CD14-positive monocyte (primary cell): ENCODE results near the gene CIRBP. TPM values are rescaled to one million over a fixed set of nuclear protein-coding genes. Genes with fewer than 3 reads are reported as not detected.

Experiments used
- DNase-seq, 3 donors: peaks; one replicate each; pipeline ENCODE4 v3.0.0-alpha.2; 2011 to 2022
- H2AFZ ChIP-seq: 2 replicates; pipeline ENCODE4 v1.6.0; 2012; ENCODE audit warnings: mild to moderate bottlenecking, low read depth, low read length, inconsistent platforms; ENCODE audit not compliant: insufficient read depth, poor library complexity, severe bottlenecking
- H3K27ac ChIP-seq, 2 donors: 1 replicate in 1 of 2; 2 replicates in 1 of 2; pipeline ENCODE4 v1.5.1; 2012 to 2013; ENCODE audit warnings: low read length in 2 of 2, control low read depth in 1 of 2, inconsistent platforms in 1 of 2, low read depth in 1 of 2, mild to moderate bottlenecking in 1 of 2
- H3K27me3 ChIP-seq, 2 donors: one replicate each; pipeline versions ENCODE4 v1.6.0 to v1.6.1; 2011 to 2013; ENCODE audit warnings: low read length in 2 of 2; ENCODE audit not compliant: control insufficient read depth in 2 of 2, insufficient read depth in 2 of 2
- H3K36me3 ChIP-seq, 2 donors: replicated peaks in 1 of 2; 1 replicate in 1 of 2; 2 replicates in 1 of 2; pipeline versions ENCODE4 v1.5.1 to v1.6.1; 2012 to 2013; ENCODE audit warnings: low read length in 2 of 2, control low read depth in 1 of 2, inconsistent platforms in 1 of 2, mild to moderate bottlenecking in 1 of 2; ENCODE audit not compliant: insufficient read depth in 2 of 2, control insufficient read depth in 1 of 2
- H3K4me1 ChIP-seq, 2 donors: 1 replicate in 1 of 2; 2 replicates in 1 of 2; pipeline versions ENCODE4 v1.5.1 to v1.6.1; 2012 to 2013; ENCODE audit warnings: low read length in 2 of 2, control low read depth in 1 of 2, inconsistent platforms in 1 of 2, mild to moderate bottlenecking in 1 of 2, moderate library complexity in 1 of 2; ENCODE audit not compliant: insufficient read depth in 2 of 2, control insufficient read depth in 1 of 2
- H3K4me2 ChIP-seq: replicated peaks from 2 replicates; pipeline ENCODE3; 2012; ENCODE audit warnings: low read length, moderate library complexity, mild to moderate bottlenecking; ENCODE audit not compliant: poor library complexity, severe bottlenecking; ENCODE audit errors: extremely low read depth
- H3K4me3 ChIP-seq, 3 experiments: fragments of 200-600 bp in 1 of 3; sonication (generic) in 1 of 3; replicated peaks in 1 of 3; 1 replicate in 2 of 3; 2 replicates in 1 of 3; pipeline ENCODE4 v1.5.1; 2011 to 2013; ENCODE audit warnings: low read length in 3 of 3, mild to moderate bottlenecking in 3 of 3, control low read depth in 2 of 3, low read depth in 2 of 3, inconsistent platforms in 1 of 3, moderate library complexity in 1 of 3
- H3K79me2 ChIP-seq: 2 replicates; pipeline ENCODE4 v1.6.0; 2012; ENCODE audit warnings: mild to moderate bottlenecking, control low read depth, inconsistent platforms, low read length, moderate library complexity; ENCODE audit not compliant: insufficient read depth
- H3K9ac ChIP-seq: 2 replicates; pipeline ENCODE4 v1.6.0; 2017; ENCODE audit warnings: low read length, mild to moderate bottlenecking; ENCODE audit not compliant: insufficient read depth, poor library complexity, severe bottlenecking
- H3K9me3 ChIP-seq, 2 donors: replicated peaks in 1 of 2; 1 replicate in 1 of 2; 2 replicates in 1 of 2; pipeline versions ENCODE4 v1.5.1 to v1.6.1; 2012 to 2013; ENCODE audit warnings: low read length in 2 of 2, control low read depth in 1 of 2; ENCODE audit not compliant: control insufficient read depth in 1 of 2, insufficient read depth in 1 of 2
- H4K20me1 ChIP-seq: 2 replicates; pipeline ENCODE4 v1.6.0; 2012; ENCODE audit warnings: mild to moderate bottlenecking, low read length, control low read depth, moderate library complexity; ENCODE audit not compliant: insufficient read depth
- H3K27ac Mint-ChIP-seq, 7 donors: one replicate each; pipeline ENCODE4 v1.8.0; 2020; ENCODE audit warnings: mild to moderate bottlenecking in 7 of 7, mixed read lengths in 7 of 7, moderate library complexity in 6 of 7, inconsistent platforms in 2 of 7
- H3K27me3 Mint-ChIP-seq, 3 donors: one replicate each; pipeline ENCODE4 v1.8.0; 2021 to 2022; ENCODE audit warnings: low read depth in 3 of 3, mild to moderate bottlenecking in 3 of 3, mixed read lengths in 3 of 3, moderate library complexity in 3 of 3, inconsistent platforms in 1 of 3
- H3K36me3 Mint-ChIP-seq, 2 donors: one replicate each; pipeline ENCODE4 v1.8.0; 2020; ENCODE audit warnings: mixed read lengths in 2 of 2, inconsistent platforms in 1 of 2, mild to moderate bottlenecking in 1 of 2
- H3K4me1 Mint-ChIP-seq: one replicate; pipeline ENCODE4 v1.8.0; 2020; ENCODE audit warnings: mild to moderate bottlenecking, mixed read lengths
- H3K4me3 Mint-ChIP-seq, 2 donors: one replicate each; pipeline ENCODE4 v1.8.0; 2020; ENCODE audit warnings: mild to moderate bottlenecking in 2 of 2, mixed read lengths in 2 of 2, moderate library complexity in 1 of 2
- H3K9me3 Mint-ChIP-seq, 7 donors: one replicate each; pipeline ENCODE4 v1.8.0; 2020 to 2022; ENCODE audit warnings: mixed read lengths in 7 of 7, mild to moderate bottlenecking in 6 of 7, moderate library complexity in 6 of 7, inconsistent platforms in 2 of 7
- WGBS: methylation state at CpG from one replicate; pipeline ENCODE4 v1.1.5; 2013; ENCODE audit warnings: missing lambda C conversion rate; ENCODE audit not compliant: insufficient coverage; 5-methylcytosine and 5-hydroxymethylcytosine counted together
- intact Hi-C, 2 donors: fragments of 100-400 bp; cut with micrococcal nuclease; formaldehyde crosslinking; loops; one replicate each; pipeline versions ENCODE4 v1.15.0 to v1.15.1; 2023
- polyA plus RNA-seq, 3 donors: library from polyadenylated mRNA; depleted of rRNA in 1 of 3; unstranded in 2 of 3; stranded (reverse) in 1 of 3; fragments of 300-500 nt in 2 of 3; fragments of >200 nt in 1 of 3; fragmentation: Illumina TruSeq in 2 of 3; gene quantifications; 1 replicate in 2 of 3; 2 replicates in 1 of 3; pipeline ENCODE4 v1.2.3, GENCODE V29; 2012 to 2021
- TF ChIP-seq, protein P1 (sequence below): fragments of 200-600 bp; IDR thresholded peaks from one replicate; pipeline ENCODE4 v1.8.0; 2022; ENCODE audit warnings: antibody characterized with exemption, mild to moderate bottlenecking

The CIRBP gene
- polyA plus RNA-seq, 3 donors = 39.6 to 600 (median 51.1) TPM

DNA sequence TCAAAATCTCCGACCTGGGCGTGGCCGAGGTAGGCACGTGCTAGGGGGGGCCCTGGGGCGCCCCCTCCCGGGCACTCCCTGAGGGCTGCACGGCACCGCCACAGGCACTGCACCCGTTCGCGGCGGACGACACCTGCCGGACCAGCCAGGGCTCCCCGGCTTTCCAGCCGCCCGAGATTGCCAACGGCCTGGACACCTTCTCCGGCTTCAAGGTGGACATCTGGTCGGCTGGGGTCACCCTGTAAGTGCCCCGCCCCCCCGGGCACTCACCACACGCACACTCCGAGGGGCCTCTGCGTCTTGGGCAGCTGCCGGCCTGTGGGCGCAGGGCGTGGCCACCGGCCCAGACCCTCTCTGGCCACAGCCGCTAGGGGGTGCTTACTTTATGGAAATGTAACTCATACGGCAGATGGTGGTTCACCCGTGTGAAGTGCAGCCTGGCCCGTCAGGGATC is 48.6 kb upstream of the CIRBP start:
- Histone ChIP-seq H4K20me1 (peaks cover 95% of the 10 kb centered on the region), H3K27me3 (no peaks in the 10 kb centered on the region), H3K9ac (no peak overlapping the region), H3K4me2 (no peak overlapping the region), H3K79me2 (peaks cover 37% of the 10 kb centered on the region), H3K4me3 (no peak overlapping the region), H3K4me1 (no peaks in the 10 kb centered on the region), H2AFZ (no peak overlapping the region), H3K36me3 (peaks cover 46 to 68% of the 10 kb centered on the region in 2 donors), H3K9me3 (no peaks in the 10 kb centered on the region), H3K27ac (no peak overlapping the region)
- 98% methylated on average over 31 of the region's 33 CpGs for WGBS
- Mint-ChIP-seq H3K4me3 (no peak overlapping the region), H3K4me1 (no peaks in the 10 kb centered on the region), H3K27me3 (peaks cover 0 to 3% (median 2%) of the 10 kb centered on the region in 3 donors), H3K36me3 (peaks cover 17 to 55% of the 10 kb centered on the region in 2 donors), H3K27ac (no peak overlapping the region), H3K9me3 (no peaks in the 10 kb centered on the region)
- intact Hi-C loops = no loop called here
- TF ChIP-seq, protein P1, sequence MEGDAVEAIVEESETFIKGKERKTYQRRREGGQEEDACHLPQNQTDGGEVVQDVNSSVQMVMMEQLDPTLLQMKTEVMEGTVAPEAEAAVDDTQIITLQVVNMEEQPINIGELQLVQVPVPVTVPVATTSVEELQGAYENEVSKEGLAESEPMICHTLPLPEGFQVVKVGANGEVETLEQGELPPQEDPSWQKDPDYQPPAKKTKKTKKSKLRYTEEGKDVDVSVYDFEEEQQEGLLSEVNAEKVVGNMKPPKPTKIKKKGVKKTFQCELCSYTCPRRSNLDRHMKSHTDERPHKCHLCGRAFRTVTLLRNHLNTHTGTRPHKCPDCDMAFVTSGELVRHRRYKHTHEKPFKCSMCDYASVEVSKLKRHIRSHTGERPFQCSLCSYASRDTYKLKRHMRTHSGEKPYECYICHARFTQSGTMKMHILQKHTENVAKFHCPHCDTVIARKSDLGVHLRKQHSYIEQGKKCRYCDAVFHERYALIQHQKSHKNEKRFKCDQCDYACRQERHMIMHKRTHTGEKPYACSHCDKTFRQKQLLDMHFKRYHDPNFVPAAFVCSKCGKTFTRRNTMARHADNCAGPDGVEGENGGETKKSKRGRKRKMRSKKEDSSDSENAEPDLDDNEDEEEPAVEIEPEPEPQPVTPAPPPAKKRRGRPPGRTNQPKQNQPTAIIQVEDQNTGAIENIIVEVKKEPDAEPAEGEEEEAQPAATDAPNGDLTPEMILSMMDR = no peak
- DNase-seq = no peak

GRCh38 chr19:1220976-1221903 is 47.9 kb upstream of the CIRBP start:
- WGBS = 91% methylated on average over 33 of the region's 38 CpGs
- TF ChIP-seq, protein P1 = peak; percentile 79
- H3K4me2 ChIP-seq = no peak overlapping the region
- no peak overlapping the region for H3K27ac Mint-ChIP-seq
- peaks cover 29% of the 10 kb centered on the region for H3K79me2 ChIP-seq
- H3K9ac ChIP-seq = no peak overlapping the region
- peaks cover 0 to 2% (median 2%) of the 10 kb centered on the region in 3 donors for H3K27me3 Mint-ChIP-seq
- H3K4me3 ChIP-seq = no peak overlapping the region
- no peaks in the 10 kb centered on the region for H3K9me3 Mint-ChIP-seq
- no peak overlapping the region for H3K27ac ChIP-seq
- peaks cover 17 to 49% of the 10 kb centered on the region in 2 donors for H3K36me3 Mint-ChIP-seq
- peaks cover 52 to 69% of the 10 kb centered on the region in 2 donors for H3K36me3 ChIP-seq
- no peaks in the 10 kb centered on the region for H3K9me3 ChIP-seq
- no peak overlapping the region for H3K4me3 Mint-ChIP-seq
- intact Hi-C loops = no loop called here
- peaks cover 95% of the 10 kb centered on the region for H4K20me1 ChIP-seq
- no peaks in the 10 kb centered on the region for H3K4me1 Mint-ChIP-seq
- no peak overlapping the region for H2AFZ ChIP-seq
- H3K27me3 ChIP-seq = no peaks in the 10 kb centered on the region
- no peaks in the 10 kb centered on the region for H3K4me1 ChIP-seq
- peak in 1 of 3 donors; percentile 33 for DNase-seq
